PC-3 (cell line): Measurements from ENCODE around the gene CLN6. TPM values are rescaled to one million over a fixed set of nuclear protein-coding genes. Genes with fewer than 3 reads are reported as not detected.
"Not testable (repeated sequence)": the region's sequence is repeated elsewhere in the genome, so short reads cannot be mapped to it uniquely, and the experiment has no call there.

Experiments
- ATAC-seq: fragments of 200-7000 bp; cut with Tn5 transposase; 2 replicates; pipeline ENCODE4 v1.9.1; 2020; ENCODE audit warnings: mild to moderate bottlenecking, moderate library complexity
- BruUV-seq: library from RNA; stranded (reverse); fragments of 400-500 nt; replicated peaks from 2 replicates; lab custom pipeline; 2021; lab: Mats Ljungman, UMichigan
- CTCF ChIA-PET: fragments of 300-600 bp; sonication (Branson Sonifier 250); formaldehyde crosslinking; loops from one replicate; lab custom pipeline; 2022; ENCODE audit warnings: antibody characterized with exemption; lab: Charles Lee
- POLR2A ChIA-PET: fragments of 300-600 bp; sonication (Branson Sonifier 250); formaldehyde crosslinking; loops from one replicate; lab custom pipeline; 2022; ENCODE audit warnings: antibody characterized with exemption; ENCODE audit not compliant: unreplicated experiment; lab: Charles Lee
- DNase-seq: peaks from one replicate; pipeline ENCODE4 v3.0.0-alpha.2; 2015
- H2AFZ ChIP-seq: fragments of 300-600 bp; sonication (generic); 2 replicates; pipeline ENCODE4 v1.6.0; 2016; ENCODE audit warnings: antibody characterized with exemption, low read length
- H3F3A ChIP-seq: fragments of 300-600 bp; sonication (generic); one replicate; pipeline ENCODE4 v1.6.0; 2017; ENCODE audit warnings: antibody characterized with exemption, low read length, control low read depth, mild to moderate bottlenecking; ENCODE audit not compliant: unreplicated experiment
- H3K27ac ChIP-seq: fragments of 300-600 bp; sonication (generic); 2 replicates; pipeline ENCODE4 v1.5.1; 2016; ENCODE audit warnings: mild to moderate bottlenecking, low read length
- H3K27me3 ChIP-seq: fragments of 300-600 bp; sonication (generic); 2 replicates; pipeline ENCODE4 v1.6.1; 2016; ENCODE audit warnings: low read length, mixed read lengths
- H3K36me3 ChIP-seq: fragments of 300-600 bp; sonication (generic); 2 replicates; pipeline ENCODE4 v1.6.1; 2016; ENCODE audit warnings: low read depth, mixed run types, low read length, mixed read lengths
- H3K4me1 ChIP-seq: fragments of 300-600 bp; sonication (generic); 2 replicates; pipeline ENCODE4 v1.5.1; 2016; ENCODE audit warnings: low read length; ENCODE audit not compliant: insufficient read depth
- H3K4me2 ChIP-seq: fragments of 300-600 bp; sonication (generic); 2 replicates; pipeline ENCODE4 v1.6.0; 2016; ENCODE audit warnings: low read length
- H3K4me3 ChIP-seq: fragments of 300-600 bp; sonication (generic); 2 replicates; pipeline ENCODE4 v1.5.1; 2016; ENCODE audit warnings: mild to moderate bottlenecking, low read length, mixed read lengths
- H3K79me2 ChIP-seq: fragments of 300-600 bp; sonication (generic); 2 replicates; pipeline ENCODE4 v1.6.1; 2017; ENCODE audit warnings: low read length, mixed read lengths
- H3K9ac ChIP-seq: fragments of 300-600 bp; sonication (generic); 2 replicates; pipeline ENCODE4 v1.6.0; 2016; ENCODE audit warnings: mild to moderate bottlenecking, low read length
- H3K9me2 ChIP-seq: fragments of 300-600 bp; sonication (generic); replicated peaks from 2 replicates; pipeline ENCODE4 v1.6.1; 2016; ENCODE audit warnings: mixed run types, low read length, mixed read lengths
- H3K9me3 ChIP-seq: fragments of 300-600 bp; sonication (generic); 2 replicates; pipeline ENCODE4 v1.6.1; 2016; ENCODE audit warnings: low read length, mixed read lengths
- H4K20me1 ChIP-seq: fragments of 300-600 bp; sonication (generic); 2 replicates; pipeline ENCODE4 v1.6.1; 2016; ENCODE audit warnings: low read length, mixed read lengths
- EZH2 ChIP-seq: fragments of 300-600 bp; sonication (generic); IDR thresholded peaks from one replicate; pipeline ENCODE4 v1.6.1; 2017; ENCODE audit warnings: antibody characterized with exemption, mild to moderate bottlenecking, low read length; ENCODE audit not compliant: unreplicated experiment
- EZH2phosphoT487 ChIP-seq: fragments of 300-600 bp; sonication (generic); IDR thresholded peaks from 2 replicates; pipeline ENCODE4 v1.6.1; 2018; ENCODE audit warnings: mild to moderate bottlenecking, antibody characterized with exemption, low read length, borderline replicate concordance
- intact Hi-C: fragments of 100-400 bp; cut with micrococcal nuclease; formaldehyde crosslinking; loops from 2 replicates; pipeline ENCODE4 v1.9.0; 2023
- total RNA-seq: library from RNA; depleted of rRNA; stranded (reverse); fragments of >200 nt; gene quantifications from 2 replicates; pipeline ENCODE4 v1.2.3, GENCODE V29; 2014
- TF ChIP-seq, protein P1 (sequence below): fragments of 300-600 bp; sonication (generic); conservative IDR thresholded peaks from 2 replicates; pipeline ENCODE4 v1.5.1; 2017; ENCODE audit warnings: antibody characterized with exemption, low read depth, mild to moderate bottlenecking, low read length

Gene CLN6
- total RNA-seq, 1 experiment from 2014 or later, result 33.4 TPM

- H3K4me3 ChIP-seq, result no peak overlapping the region
- H3K9me3 ChIP-seq, result no peaks in the 10 kb centered on the region
- ChIA-PET CTCF (no interaction called here), POLR2A (no interaction called here)
- no TSS peak for BruUV-seq
- DNase-seq (no peak), ATAC-seq (no peak)
- no peak for TF ChIP-seq EZH2phosphoT487
- TF ChIP-seq, protein P1, sequence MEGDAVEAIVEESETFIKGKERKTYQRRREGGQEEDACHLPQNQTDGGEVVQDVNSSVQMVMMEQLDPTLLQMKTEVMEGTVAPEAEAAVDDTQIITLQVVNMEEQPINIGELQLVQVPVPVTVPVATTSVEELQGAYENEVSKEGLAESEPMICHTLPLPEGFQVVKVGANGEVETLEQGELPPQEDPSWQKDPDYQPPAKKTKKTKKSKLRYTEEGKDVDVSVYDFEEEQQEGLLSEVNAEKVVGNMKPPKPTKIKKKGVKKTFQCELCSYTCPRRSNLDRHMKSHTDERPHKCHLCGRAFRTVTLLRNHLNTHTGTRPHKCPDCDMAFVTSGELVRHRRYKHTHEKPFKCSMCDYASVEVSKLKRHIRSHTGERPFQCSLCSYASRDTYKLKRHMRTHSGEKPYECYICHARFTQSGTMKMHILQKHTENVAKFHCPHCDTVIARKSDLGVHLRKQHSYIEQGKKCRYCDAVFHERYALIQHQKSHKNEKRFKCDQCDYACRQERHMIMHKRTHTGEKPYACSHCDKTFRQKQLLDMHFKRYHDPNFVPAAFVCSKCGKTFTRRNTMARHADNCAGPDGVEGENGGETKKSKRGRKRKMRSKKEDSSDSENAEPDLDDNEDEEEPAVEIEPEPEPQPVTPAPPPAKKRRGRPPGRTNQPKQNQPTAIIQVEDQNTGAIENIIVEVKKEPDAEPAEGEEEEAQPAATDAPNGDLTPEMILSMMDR, result no peak
- no peak for TF ChIP-seq EZH2
- H3K36me3 ChIP-seq, result no peaks in the 10 kb centered on the region
- H3F3A ChIP-seq, result no peaks in the 10 kb centered on the region
- no peaks in the 10 kb centered on the region for H4K20me1 ChIP-seq
- no peaks in the 10 kb centered on the region for H3K4me1 ChIP-seq
- H2AFZ ChIP-seq, result no peak overlapping the region
- no peaks in the 10 kb centered on the region for H3K9me2 ChIP-seq
- H3K4me2 ChIP-seq, result no peak overlapping the region
- no peaks in the 10 kb centered on the region for H3K27me3 ChIP-seq
- no peak overlapping the region for H3K9ac ChIP-seq
- intact Hi-C loops, result no loop called here
- no peak overlapping the region for H3K27ac ChIP-seq
- no peaks in the 10 kb centered on the region for H3K79me2 ChIP-seq
These were observed 25.2 kb downstream of the CLN6 start for GRCh38 chr15:68204361-68204760.

DNA sequence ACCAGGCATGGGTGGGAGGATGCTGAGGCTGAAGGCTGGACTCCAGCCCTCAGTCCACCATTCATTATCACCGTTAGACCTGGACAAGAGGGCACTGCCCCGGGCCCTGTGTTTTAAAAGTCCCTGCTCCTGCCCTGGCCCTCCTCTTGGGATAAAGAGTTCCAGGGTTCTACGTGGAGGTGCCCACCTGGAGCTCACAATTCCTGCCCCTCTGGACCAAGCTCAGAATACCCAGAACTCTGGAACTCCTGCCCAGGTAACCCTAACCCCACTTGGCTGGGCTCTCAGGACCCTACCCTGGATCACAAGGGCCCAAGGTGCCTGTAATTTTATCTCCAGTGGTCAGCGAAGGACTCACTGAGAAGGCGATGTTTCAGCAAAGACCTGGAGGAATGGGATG, 25.6 kb downstream of the CLN6 start:
- intact Hi-C loops, result no loop called here
- ChIA-PET CTCF (no interaction called here), POLR2A (no interaction called here)
- Histone ChIP-seq H4K20me1 (no peaks in the 10 kb centered on the region), H3K9me3 (no peaks in the 10 kb centered on the region), H3K79me2 (no peaks in the 10 kb centered on the region), H2AFZ (no peak overlapping the region), H3K36me3 (no peaks in the 10 kb centered on the region), H3K4me1 (no peaks in the 10 kb centered on the region), H3K27ac (no peak overlapping the region), H3F3A (no peaks in the 10 kb centered on the region), H3K4me3 (no peak overlapping the region), H3K27me3 (no peaks in the 10 kb centered on the region), H3K9me2 (no peaks in the 10 kb centered on the region), H3K4me2 (no peak overlapping the region), H3K9ac (no peak overlapping the region)
- DNase-seq (no peak), ATAC-seq (no peak)
- no TSS peak for BruUV-seq
- TF ChIP-seq EZH2 (no peak), EZH2phosphoT487 (no peak)
- TF ChIP-seq, protein P1, result no peak

DNA sequence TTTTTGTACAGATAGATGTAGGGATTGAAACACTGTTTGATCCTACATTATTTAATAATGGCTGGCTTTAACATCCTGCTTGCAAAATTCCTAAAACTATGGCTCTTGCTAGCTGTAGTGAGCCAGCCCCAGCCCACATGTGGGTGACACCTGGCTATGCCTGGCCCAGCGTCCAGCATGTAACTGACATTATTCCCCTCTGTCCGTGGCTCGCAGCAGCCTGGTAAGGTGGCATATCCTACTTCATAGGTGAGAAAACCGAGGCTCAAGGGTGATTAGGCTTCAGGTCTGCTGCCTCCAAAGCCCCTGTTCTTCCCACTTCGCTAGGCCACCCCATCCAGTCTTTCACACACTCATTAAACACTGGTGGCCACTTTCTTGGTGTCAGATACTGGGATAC, 26.0 kb downstream of the CLN6 start:
- no peak overlapping the region for H3K9ac ChIP-seq
- H3K36me3 ChIP-seq, result no peaks in the 10 kb centered on the region
- no peaks in the 10 kb centered on the region for H4K20me1 ChIP-seq
- H3K27me3 ChIP-seq, result no peaks in the 10 kb centered on the region
- H3K4me3 ChIP-seq, result no peak overlapping the region
- no peaks in the 10 kb centered on the region for H3K4me1 ChIP-seq
- ChIA-PET POLR2A (no interaction called here), CTCF (no interaction called here)
- H3K9me3 ChIP-seq, result no peaks in the 10 kb centered on the region
- no TSS peak for BruUV-seq
- intact Hi-C loops, result no loop called here
- DNase-seq (no peak), ATAC-seq (no peak)
- no peak overlapping the region for H3K27ac ChIP-seq
- no peak overlapping the region for H2AFZ ChIP-seq
- H3K9me2 ChIP-seq, result no peaks in the 10 kb centered on the region
- no peaks in the 10 kb centered on the region for H3F3A ChIP-seq
- TF ChIP-seq, protein P1, result no peak
- TF ChIP-seq EZH2, result no peak
- TF ChIP-seq EZH2phosphoT487, result no peak
- no peak overlapping the region for H3K4me2 ChIP-seq
- H3K79me2 ChIP-seq, result no peaks in the 10 kb centered on the region

DNA sequence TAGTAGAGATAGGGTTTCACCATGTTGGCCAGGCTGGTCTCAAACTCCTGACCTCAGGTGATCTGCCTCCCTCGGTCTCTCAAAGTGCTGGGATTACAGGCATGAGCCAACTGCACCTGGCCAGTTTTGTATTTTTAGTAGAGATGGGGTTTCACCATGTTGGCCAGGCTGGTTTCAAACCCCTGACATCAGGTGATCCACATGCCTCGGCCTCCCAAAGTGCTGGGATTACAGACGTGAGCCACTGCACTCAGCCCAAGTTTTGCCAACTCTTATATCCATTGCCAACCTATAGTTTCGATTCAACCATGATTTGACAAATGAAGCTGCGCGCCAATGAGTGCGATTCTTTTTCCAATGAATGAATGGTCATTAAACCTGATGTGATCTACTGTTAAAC, 26.5 kb downstream of the CLN6 start:
- H3K27ac ChIP-seq, H3K4me1 ChIP-seq, H3K9me3 ChIP-seq, POLR2A ChIA-PET, H3K9ac ChIP-seq, H3K4me3 ChIP-seq, H3K36me3 ChIP-seq, H4K20me1 ChIP-seq, H3F3A ChIP-seq, H3K9me2 ChIP-seq, H3K27me3 ChIP-seq, BruUV-seq, intact Hi-C loops, H3K79me2 ChIP-seq, DNase-seq, ATAC-seq, H3K4me2 ChIP-seq, H2AFZ ChIP-seq: not testable (repeated sequence)
- CTCF ChIA-PET, result interaction anchor here (0.7 kb wide), 1 partner anchor 902 kb away, joined by 7 read pairs; no protein-coding TSS in a partner anchor
